Neural progenitor cell (in vitro differentiated cells): ENCODE results near the gene NAMPT.

ENCODE experiments used
- CTCF ChIP-seq: fragments of 200-600 bp; sonication (generic); IDR thresholded peaks from 2 replicates; pipeline ENCODE4 v1.5.1; 2017; ENCODE audit warnings: antibody characterized with exemption, mild to moderate bottlenecking
- EZH2 ChIP-seq: fragments of 200-600 bp; sonication (generic); IDR thresholded peaks from 2 replicates; pipeline ENCODE4 v1.6.1; 2017; ENCODE audit warnings: antibody characterized with exemption, mild to moderate bottlenecking, moderate library complexity

- TF ChIP-seq CTCF (no peak), EZH2 (no peak)
Observed at GRCh38 chr7:106279425-106280197, 5.2 kb downstream of the NAMPT start.
